H9 (cell line): ENCODE results near the gene ENPP6. TPM values are rescaled to one million over a fixed set of nuclear protein-coding genes. Genes with fewer than 3 reads are reported as not detected.

Experiments
- DNase-seq: peaks from one replicate; pipeline ENCODE4 v3.0.0-alpha.2; 2017
- H2AFZ ChIP-seq: one replicate; pipeline ENCODE4 v1.6.1; 2013; ENCODE audit warnings: mild to moderate bottlenecking, low read length, control low read depth, moderate library complexity
- H2AK5ac ChIP-seq: 2 replicates; pipeline ENCODE4 v1.6.1; 2013; ENCODE audit warnings: low read length, control low read depth, mixed read lengths; ENCODE audit not compliant: insufficient read length
- H2BK120ac ChIP-seq: one replicate; pipeline ENCODE4 v1.6.1; 2013; ENCODE audit warnings: low read depth, mild to moderate bottlenecking, low read length, control low read depth, inconsistent platforms; ENCODE audit not compliant: poor library complexity, severe bottlenecking
- H2BK12ac ChIP-seq: 2 replicates; pipeline ENCODE4 v1.6.1; 2013; ENCODE audit warnings: low read length, control low read depth, mixed read lengths, low read depth; ENCODE audit not compliant: insufficient read length
- H2BK15ac ChIP-seq: 2 replicates; pipeline ENCODE4 v1.6.1; 2013; ENCODE audit warnings: low read depth, low read length, control low read depth
- H2BK20ac ChIP-seq: one replicate; pipeline ENCODE4 v1.6.1; 2013; ENCODE audit warnings: low read depth, mild to moderate bottlenecking, low read length, control low read depth, inconsistent platforms; ENCODE audit not compliant: poor library complexity, severe bottlenecking
- H2BK5ac ChIP-seq: 2 replicates; pipeline ENCODE4 v1.6.1; 2013; ENCODE audit warnings: low read length, control low read depth, mixed read lengths; ENCODE audit not compliant: insufficient read length
- H3K14ac ChIP-seq: 2 replicates; pipeline ENCODE4 v1.6.1; 2013; ENCODE audit warnings: low read length, control low read depth; ENCODE audit not compliant: insufficient read depth
- H3K18ac ChIP-seq: 2 replicates; pipeline ENCODE4 v1.6.1; 2013; ENCODE audit warnings: low read depth, mild to moderate bottlenecking, mixed read lengths, low read length, control low read depth; ENCODE audit not compliant: insufficient read length
- H3K23ac ChIP-seq: 2 replicates; pipeline ENCODE4 v1.6.1; 2013; ENCODE audit warnings: low read length, control low read depth, mixed read lengths, low read depth; ENCODE audit not compliant: insufficient read length
- H3K23me2 ChIP-seq: 2 replicates; pipeline ENCODE4 v1.6.1; 2013; ENCODE audit warnings: low read depth, mild to moderate bottlenecking, mixed read lengths, low read length, control low read depth; ENCODE audit not compliant: insufficient read length, poor library complexity, severe bottlenecking
- H3K27ac ChIP-seq: 2 replicates; pipeline ENCODE4 v1.5.1; 2013; ENCODE audit warnings: low read length, control low read depth, mixed read lengths, low read depth; ENCODE audit not compliant: insufficient read length
- H3K27me3 ChIP-seq: 2 replicates; pipeline ENCODE4 v1.6.1; 2013; ENCODE audit warnings: low read length, control low read depth, inconsistent platforms; ENCODE audit not compliant: insufficient read depth
- H3K4ac ChIP-seq: 2 replicates; pipeline ENCODE4 v1.6.1; 2013; ENCODE audit warnings: low read depth, mild to moderate bottlenecking, control low read depth, inconsistent platforms, low read length, moderate library complexity
- H3K4me1 ChIP-seq: 2 replicates; pipeline ENCODE4 v1.6.1; 2013; ENCODE audit warnings: low read length, control low read depth, inconsistent platforms; ENCODE audit not compliant: insufficient read depth
- H3K4me2 ChIP-seq: 2 replicates; pipeline ENCODE4 v1.6.1; 2013; ENCODE audit warnings: low read length, control low read depth, mixed read lengths; ENCODE audit not compliant: insufficient read length, insufficient read depth
- H3K56ac ChIP-seq: 2 replicates; pipeline ENCODE4 v1.6.1; 2013; ENCODE audit warnings: low read depth, mild to moderate bottlenecking, mixed read lengths, low read length, control low read depth; ENCODE audit not compliant: insufficient read length
- H3K79me1 ChIP-seq: 2 replicates; pipeline ENCODE4 v1.6.1; 2013; ENCODE audit warnings: low read depth, mild to moderate bottlenecking, moderate library complexity, low read length, control low read depth, inconsistent platforms; ENCODE audit not compliant: insufficient read depth, poor library complexity, severe bottlenecking
- H3K79me2 ChIP-seq: 2 replicates; pipeline ENCODE4 v1.6.1; 2013; ENCODE audit warnings: low read length, control low read depth, inconsistent platforms; ENCODE audit not compliant: insufficient read depth
- H3K9ac ChIP-seq: 2 replicates; pipeline ENCODE4 v1.6.1; 2013; ENCODE audit warnings: low read length, control low read depth, mixed read lengths; ENCODE audit not compliant: insufficient read length; ENCODE audit errors: extremely low read depth
- H3K9me3 ChIP-seq: one replicate; pipeline ENCODE4 v1.6.1; 2013; ENCODE audit warnings: low read depth, low read length, inconsistent platforms; ENCODE audit not compliant: control insufficient read depth
- H3T11ph ChIP-seq: one replicate; pipeline ENCODE4 v1.6.1; 2013; ENCODE audit warnings: mild to moderate bottlenecking, low read length, control low read depth, inconsistent platforms
- H4K20me1 ChIP-seq: one replicate; pipeline ENCODE4 v1.6.1; 2013; ENCODE audit not compliant: control insufficient read depth, insufficient read length, insufficient read depth
- H4K5ac ChIP-seq: 2 replicates; pipeline ENCODE4 v1.6.1; 2013; ENCODE audit warnings: low read depth, mild to moderate bottlenecking, mixed read lengths, low read length, control low read depth; ENCODE audit not compliant: insufficient read length
- H4K8ac ChIP-seq: replicated peaks from 2 replicates; pipeline ENCODE4 v1.6.1; 2013; ENCODE audit warnings: low read length, control low read depth, mixed read lengths, low read depth; ENCODE audit not compliant: insufficient read length
- H4K91ac ChIP-seq: 2 replicates; pipeline ENCODE4 v1.6.1; 2013; ENCODE audit warnings: low read depth, mild to moderate bottlenecking, moderate library complexity, mixed read lengths, low read length, control low read depth; ENCODE audit not compliant: insufficient read length
- H3K27ac Mint-ChIP-seq, 3 experiments: 2 replicates in 2 of 3; 3 replicates in 1 of 3; pipeline ENCODE4 v1.8.0; 2020 to 2021; ENCODE audit warnings: mixed read lengths in 3 of 3, mild to moderate bottlenecking in 1 of 3, moderate library complexity in 1 of 3
- H3K27me3 Mint-ChIP-seq: 2 replicates; pipeline ENCODE4 v1.8.0; 2021; ENCODE audit warnings: low read depth, mild to moderate bottlenecking, moderate library complexity, mixed read lengths
- H3K36me3 Mint-ChIP-seq, 3 experiments: 2 replicates in 2 of 3; 3 replicates in 1 of 3; pipeline ENCODE4 v1.8.0; 2020 to 2021; ENCODE audit warnings: low read depth in 3 of 3, mixed read lengths in 3 of 3; ENCODE audit not compliant: insufficient read depth in 1 of 3
- H3K4me1 Mint-ChIP-seq, 2 experiments: 2 replicates each; pipeline ENCODE4 v1.8.0; 2020; ENCODE audit warnings: mixed read lengths in 2 of 2
- H3K4me3 Mint-ChIP-seq, 2 experiments: 2 replicates in 1 of 2; 3 replicates in 1 of 2; pipeline ENCODE4 v1.8.0; 2020 to 2021; ENCODE audit warnings: mild to moderate bottlenecking in 2 of 2, mixed read lengths in 2 of 2, moderate library complexity in 1 of 2
- H3K9me3 Mint-ChIP-seq, 2 experiments: 2 replicates in 1 of 2; 3 replicates in 1 of 2; pipeline ENCODE4 v1.8.0; 2020; ENCODE audit warnings: mild to moderate bottlenecking in 2 of 2, mixed read lengths in 2 of 2, moderate library complexity in 1 of 2
- CTCF ChIP-seq: fragments of 200-600 bp; sonication (generic); conservative IDR thresholded peaks from 3 replicates; pipeline ENCODE4 v1.8.0; 2021; ENCODE audit warnings: antibody characterized with exemption, mild to moderate bottlenecking
- WGBS: extraction: QIAGEN DNeasy Blood & Tissue Kit; methylation state at CpG from one replicate; pipeline ENCODE4 v1.1.7; 2013; ENCODE audit warnings: missing lambda C conversion rate, low lambda C conversion rate, mixed read lengths; ENCODE audit not compliant: insufficient read length; ENCODE audit errors: extremely low coverage; 5-methylcytosine and 5-hydroxymethylcytosine counted together
- total RNA-seq: library from RNA; stranded (reverse); gene quantifications from 2 replicates; pipeline ENCODE4 v1.2.1, GENCODE V29; 2021

The ENPP6 gene
- total RNA-seq, 1 experiment from 2014 or later = not detected

- no peak overlapping the region for H2BK20ac ChIP-seq
- H3K79me1 ChIP-seq = no peaks in the 10 kb centered on the region
- WGBS = no CpG with 5 or more reads among the region's 9 CpGs
- no peaks in the 10 kb centered on the region for H3K9me3 Mint-ChIP-seq
- no peak overlapping the region for H4K5ac ChIP-seq
- H2BK5ac ChIP-seq = no peak overlapping the region
- no peak overlapping the region for H4K91ac ChIP-seq
- no peak overlapping the region for H2BK12ac ChIP-seq
- no peaks in the 10 kb centered on the region for H3K23me2 ChIP-seq
- H3K4me1 Mint-ChIP-seq = peaks cover 2% of the 10 kb centered on the region in 2 experiments; a peak in 2 of 4 replicates
- no peaks in the 10 kb centered on the region for H3K79me2 ChIP-seq
- no peak overlapping the region for H3K56ac ChIP-seq
- H3K4ac ChIP-seq = no peak overlapping the region
- no peak overlapping the region for H3K27ac ChIP-seq
- no peaks in the 10 kb centered on the region for H4K20me1 ChIP-seq
- no peaks in the 10 kb centered on the region for H3K36me3 Mint-ChIP-seq
- no peak overlapping the region for H3K27ac Mint-ChIP-seq
- H3K27me3 Mint-ChIP-seq = peaks cover 5% of the 10 kb centered on the region; the same call in 1 of the 2 replicates
- TF ChIP-seq CTCF = no peak
- H2BK15ac ChIP-seq = no peak overlapping the region
- H3K18ac ChIP-seq = no peak overlapping the region
- no peak overlapping the region for H3K4me2 ChIP-seq
- no peak overlapping the region for H3K23ac ChIP-seq
- H3K14ac ChIP-seq = no peak overlapping the region
- H3K9ac ChIP-seq = no peak overlapping the region
- H2AK5ac ChIP-seq = no peak overlapping the region
- no peak overlapping the region for H3K4me3 Mint-ChIP-seq
- DNase-seq = no peak
- H3K27me3 ChIP-seq = no peaks in the 10 kb centered on the region
- no peaks in the 10 kb centered on the region for H3K9me3 ChIP-seq
- no peak overlapping the region for H2AFZ ChIP-seq
- H3K4me1 ChIP-seq = no peaks in the 10 kb centered on the region
- no peak overlapping the region for H3T11ph ChIP-seq
- no peak overlapping the region for H4K8ac ChIP-seq
- H2BK120ac ChIP-seq = no peak overlapping the region
Observed at GRCh38 chr4:184066584-184067300, 150.9 kb downstream of the ENPP6 start.
